HepG2 (cell line): ENCODE results near the gene ACSS1. TPM values are rescaled to one million over a fixed set of nuclear protein-coding genes. Genes with fewer than 3 reads are reported as not detected.
A peak's percentile ranks its signal among the peaks of the same experiment; 100 is the strongest.

Experiments
- ATF5 ChIP-seq: sonication (generic); formaldehyde crosslinking; IDR thresholded peaks from 2 replicates; pipeline ENCODE4 v1.4.0; 2020; ENCODE audit warnings: mild to moderate bottlenecking, low read depth, missing genetic modification reagents
- EP300 ChIP-seq, 3 experiments: sonication (generic) in 1 of 3; formaldehyde crosslinking in 1 of 3; IDR thresholded peaks; 2 replicates each; pipeline versions ENCODE4 v1.5.1 to v1.6.1; 2011 to 2020; ENCODE audit warnings: low read depth in 2 of 3, low read length in 2 of 3, borderline replicate concordance in 1 of 3, improper control_type of control experiment in 1 of 3, mild to moderate bottlenecking in 1 of 3, missing genetic modification reagents in 1 of 3, moderate library complexity in 1 of 3
- HOMEZ ChIP-seq: IDR thresholded peaks from 2 replicates; pipeline ENCODE4 v1.6.1; 2016; ENCODE audit warnings: low read depth
- HOXA3 ChIP-seq: sonication (generic); formaldehyde crosslinking; IDR thresholded peaks from 2 replicates; pipeline ENCODE4 v1.5.0; 2020; ENCODE audit warnings: missing genetic modification reagents
- IKZF1 ChIP-seq: fragments of 450-650 bp; IDR thresholded peaks from 2 replicates; pipeline ENCODE4 v1.7.1; 2016
- NFKBIZ ChIP-seq: IDR thresholded peaks from 2 replicates; pipeline ENCODE4 v1.6.1; 2018; ENCODE audit warnings: missing genetic modification reagents, missing compliant biosample characterization
- NR3C1 ChIP-seq: sonication (generic); formaldehyde crosslinking; IDR thresholded peaks from 2 replicates; pipeline ENCODE4 v1.4.0; 2020; ENCODE audit warnings: missing genetic modification reagents
- PCBP1 ChIP-seq: fragments of 200-400 bp; formaldehyde crosslinking; IDR thresholded peaks from 2 replicates; pipeline ENCODE4 v1.6.1; 2017; ENCODE audit warnings: mild to moderate bottlenecking, low read depth, low read length, borderline replicate concordance
- PHF5A ChIP-seq: IDR thresholded peaks from one replicate; pipeline ENCODE4 v1.6.1; 2018; ENCODE audit warnings: low read depth, missing genetic modification reagents; ENCODE audit not compliant: unreplicated experiment
- PRMT3 ChIP-seq: sonication (generic); formaldehyde crosslinking; IDR thresholded peaks from 2 replicates; pipeline ENCODE4 v1.8.1; 2022; ENCODE audit warnings: low read depth, mild to moderate bottlenecking, moderate library complexity, missing genetic modification reagents, borderline replicate concordance
- TERF1 ChIP-seq: sonication (generic); formaldehyde crosslinking; IDR thresholded peaks from 2 replicates; pipeline ENCODE4 v1.8.0; 2022; ENCODE audit warnings: mild to moderate bottlenecking, missing genetic modification reagents, moderate library complexity
- ZBTB21 ChIP-seq: sonication (generic); formaldehyde crosslinking; IDR thresholded peaks from 2 replicates; pipeline ENCODE4 v1.4.0; 2020; ENCODE audit warnings: missing genetic modification reagents
- ZBTB42 ChIP-seq: sonication (generic); formaldehyde crosslinking; IDR thresholded peaks from 2 replicates; pipeline ENCODE4 v1.5.0; 2020; ENCODE audit warnings: mild to moderate bottlenecking, missing genetic modification reagents
- ZFYVE20 ChIP-seq: sonication (generic); formaldehyde crosslinking; IDR thresholded peaks from 2 replicates; pipeline ENCODE4 v1.8.0; 2023; ENCODE audit warnings: low read depth, mild to moderate bottlenecking, moderate library complexity, missing genetic modification reagents, borderline replicate concordance
- ZNF280D ChIP-seq: sonication (generic); formaldehyde crosslinking; IDR thresholded peaks from 2 replicates; pipeline ENCODE4 v1.5.1; 2020; ENCODE audit warnings: mild to moderate bottlenecking, missing genetic modification reagents
- ZNF317 ChIP-seq: sonication (generic); formaldehyde crosslinking; IDR thresholded peaks from 2 replicates; pipeline ENCODE4 v1.5.0; 2020; ENCODE audit warnings: mild to moderate bottlenecking, missing genetic modification reagents
- ZNF512B ChIP-seq: sonication (generic); formaldehyde crosslinking; IDR thresholded peaks from 2 replicates; pipeline ENCODE4 v1.5.1; 2020; ENCODE audit warnings: missing genetic modification reagents, mild to moderate bottlenecking, borderline replicate concordance
- ZNF615 ChIP-seq: sonication (generic); formaldehyde crosslinking; IDR thresholded peaks from 2 replicates; pipeline ENCODE4 v1.5.0; 2020; ENCODE audit warnings: mild to moderate bottlenecking, missing genetic modification reagents, borderline replicate concordance
- ZNF629 ChIP-seq: sonication (generic); formaldehyde crosslinking; conservative IDR thresholded peaks from 2 replicates; pipeline ENCODE4 v1.5.0; 2020; ENCODE audit warnings: missing genetic modification reagents
- polyA plus RNA-seq, 8 experiments: library from polyadenylated mRNA; depleted of rRNA in 3 of 8; stranded (reverse) in 7 of 8; unstranded in 1 of 8; fragments of >200 nt; fragmentation: Illumina TruSeq in 4 of 8; extraction: Trizol in 4 of 8; gene quantifications; 2 replicates each; pipeline versions ENCODE4 v1.2.1 to v1.2.3, GENCODE V29; 2011 to 2016; ENCODE audit warnings: low read depth in 4 of 8, missing spikeins in 1 of 8, mixed read lengths in 1 of 8; ENCODE audit not compliant: insufficient read depth in 1 of 8
- total RNA-seq, 5 experiments: library from RNA; depleted of rRNA; stranded (reverse); fragments of >200 nt; fragmentation: Illumina TruSeq; extraction: Trizol; gene quantifications; 2 replicates each; pipeline ENCODE4 v1.2.3, GENCODE V29; 2016; ENCODE audit warnings: low read depth in 1 of 5

Gene ACSS1
- total and polyA plus RNA-seq, 2 of the 13 experiments (the other 11 are each of a cell fraction or from before 2014, with no cell fraction given), result 15.2 to 41.6 TPM

- peak; percentile 68; the same call in 1 of the 2 replicates for TF ChIP-seq TERF1 (CRISPR knock-in tag)
- TF ChIP-seq ZNF629 (CRISPR knock-in tag), result peak; percentile 42
- peak; percentile 98 for TF ChIP-seq ZNF280D
- TF ChIP-seq ZNF615 (CRISPR knock-in tag), result no peak
- peak; percentile 92 for TF ChIP-seq ZNF317 (CRISPR knock-in tag)
- no peak; the same call in 1 of the 2 replicates for TF ChIP-seq HOMEZ (CRISPR knock-in tag)
- no peak; the same call in none of the 2 replicates for TF ChIP-seq ZFYVE20 (CRISPR knock-in tag)
- peak; percentile 98 for TF ChIP-seq HOXA3
- no peak for TF ChIP-seq IKZF1
- TF ChIP-seq ZNF512B, result peak; percentile 87; the same call in 1 of the 2 replicates
- peak; percentile 95; the same call in 1 of the 2 replicates for TF ChIP-seq ZBTB42 (CRISPR knock-in tag)
- peak; percentile 23 to 48; a peak in 1 of 4 replicates for TF ChIP-seq EP300 (IDR thresholded peaks at IDR 0.05; ENCODE audit: low read depth in 2 of 2, low read length in 2 of 2)
- TF ChIP-seq EP300 (CRISPR knock-in tag; IDR thresholded peaks at IDR 0.05; ENCODE audit: borderline replicate concordance), result peak; percentile 55
- TF ChIP-seq PRMT3 (CRISPR knock-in tag), result no peak; the same call in 1 of the 2 replicates
- no peak for TF ChIP-seq NR3C1 (CRISPR knock-in tag)
- no peak for TF ChIP-seq PCBP1
- peak; percentile 77; the same call in 1 of the 2 replicates for TF ChIP-seq ZBTB21 (CRISPR knock-in tag)
- TF ChIP-seq ATF5 (CRISPR knock-in tag), result no peak; the same call in none of the 2 replicates
- TF ChIP-seq PHF5A (CRISPR knock-in tag), result peak; percentile 59
- TF ChIP-seq NFKBIZ, result no peak
Observed at GRCh38 chr20:24992487-24993205, 65.3 kb downstream of the ACSS1 start, which contains the start of gene APMAP (continued).
